Airway epithelial cell (primary cell): ENCODE data around the gene FBXL3. TPM values are rescaled to one million over a fixed set of nuclear protein-coding genes. Genes with fewer than 3 reads are reported as not detected.

ENCODE experiments used
- total RNA-seq: library from RNA; depleted of rRNA; stranded (reverse); fragments of >200 nt; gene quantifications from 2 replicates; pipeline ENCODE4 v1.2.3, GENCODE V29; 2015

Gene FBXL3
- 28.5 and 36.8 TPM in 2 replicates for total RNA-seq

GRCh38 chr13:77026861-77027621 lies at the start of gene FBXL3:
Gene FBXL3 (minus strand): TSS chr13:77027159. CDS start chr13:77021860, 5,299 bp downstream.

GRCh38 chr13:76991796-76992547 lies 35.0 kb downstream of the FBXL3 start, which contains the start of gene CLN5:
Gene CLN5 (plus strand): TSS chr13:76992081. CDS start chr13:76992099, 18 bp downstream.

Other genes with a start within 250 kb of the FBXL3 start
- gene KCTD12, start 140.8 kb downstream of the FBXL3 start, total RNA-seq = 20.7 and 25.5 TPM in 2 replicates
- 0.14 TPM in 1 of 2 replicates, not detected in the other for gene ACOD1, start 78.6 kb downstream of the FBXL3 start, total RNA-seq
- gene CLN5, start 35.1 kb downstream of the FBXL3 start, total RNA-seq = 17.3 and 19.0 TPM in 2 replicates